ENCODE data around the gene TBC1D10A.

Gene TBC1D10A

GRCh38 chr22:30297276-30297990, 29.3 kb downstream of the TBC1D10A start:
- Histone ChIP-seq H3K9me3 (ENCODE audit: control insufficient read depth, low read length) (no peaks in the 10 kb centered on the region), H3K9ac (no peak overlapping the region), H3K36me3 (ENCODE audit: control insufficient read depth, insufficient read depth, low read length) (no peaks in the 10 kb centered on the region), H3K27ac (peak overlapping the region; percentile 87), H3K4me2 (ENCODE audit: low read length) (no peak overlapping the region), H3K4me3 (ENCODE audit: low read depth, low read length) (no peak overlapping the region), H3K4me1 (peaks cover 14% of the 10 kb centered on the region), H3K27me3 (ENCODE audit: control insufficient read depth, insufficient read depth, low read length) (no peaks in the 10 kb centered on the region), H2AFZ (no peak overlapping the region), H3K79me2 (peaks cover 2% of the 10 kb centered on the region)
- TF ChIP-seq CTCF (IDR thresholded peaks at IDR 0.05) = no peak

GRCh38 chr22:30296833-30297232, 29.9 kb downstream of the TBC1D10A start:
- Histone ChIP-seq H3K9me3 (ENCODE audit: control insufficient read depth, low read length) (no peaks in the 10 kb centered on the region), H3K9ac (no peak overlapping the region), H3K27me3 (ENCODE audit: control insufficient read depth, insufficient read depth, low read length) (no peaks in the 10 kb centered on the region), H3K4me1 (peaks cover 12% of the 10 kb centered on the region), H3K4me3 (ENCODE audit: low read depth, low read length) (no peak overlapping the region), H3K79me2 (peaks cover 2% of the 10 kb centered on the region), H3K36me3 (ENCODE audit: control insufficient read depth, insufficient read depth, low read length) (no peaks in the 10 kb centered on the region), H2AFZ (no peak overlapping the region), H3K4me2 (ENCODE audit: low read length) (no peak overlapping the region), H3K27ac (no peak overlapping the region)
- TF ChIP-seq CTCF (IDR thresholded peaks at IDR 0.05) = no peak

DNA sequence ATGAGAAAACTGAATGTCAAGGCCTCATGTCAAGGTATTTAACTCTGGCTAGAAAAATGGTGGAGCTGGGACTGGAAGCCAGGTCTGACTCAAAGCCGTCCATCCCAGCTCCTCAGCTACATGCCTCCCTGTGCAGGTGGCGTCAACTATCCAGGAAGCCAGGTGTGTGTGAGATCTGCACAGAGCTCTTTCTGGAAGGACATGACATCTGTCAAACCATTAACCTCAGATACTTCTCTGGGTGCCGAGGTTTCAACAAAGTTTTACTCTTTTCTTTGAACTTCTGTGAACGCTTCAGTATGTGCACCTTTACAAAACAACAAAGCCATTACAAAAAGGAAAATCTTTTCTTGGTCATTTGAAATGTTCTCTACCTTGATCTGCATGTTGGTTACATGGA, 30.4 kb downstream of the TBC1D10A start:
- Histone ChIP-seq H3K4me2 (ENCODE audit: low read length) (no peak overlapping the region), H3K27me3 (ENCODE audit: control insufficient read depth, insufficient read depth, low read length) (no peaks in the 10 kb centered on the region), H3K4me3 (ENCODE audit: low read depth, low read length) (no peak overlapping the region), H3K79me2 (peaks cover under 1% of the 10 kb centered on the region), H3K9ac (no peak overlapping the region), H3K27ac (no peak overlapping the region), H2AFZ (no peak overlapping the region), H3K4me1 (peaks cover 14% of the 10 kb centered on the region), H3K36me3 (ENCODE audit: control insufficient read depth, insufficient read depth, low read length) (no peaks in the 10 kb centered on the region), H3K9me3 (ENCODE audit: control insufficient read depth, low read length) (no peaks in the 10 kb centered on the region)
- TF ChIP-seq CTCF (IDR thresholded peaks at IDR 0.05) = no peak

DNA sequence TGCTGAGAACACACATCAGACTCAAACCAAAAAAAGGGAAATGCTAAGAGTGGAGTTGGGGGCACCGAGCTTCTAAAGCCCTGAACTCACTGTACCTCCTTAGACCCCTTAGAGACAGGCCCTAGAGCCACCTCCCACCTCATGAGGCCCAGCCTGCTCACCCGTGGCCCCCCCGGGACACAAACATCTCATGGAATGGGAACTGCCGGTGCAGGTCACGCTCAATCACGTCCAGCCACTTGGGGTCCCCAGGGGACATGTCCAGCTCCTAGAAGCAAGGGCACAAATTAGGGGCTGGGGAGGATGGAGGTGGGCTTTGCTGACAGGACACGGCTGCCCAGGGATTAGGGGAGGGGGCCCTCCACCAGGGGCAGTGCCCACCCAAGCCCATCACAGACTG, 31.2 kb downstream of the TBC1D10A start:
- H3K79me2 ChIP-seq = no peaks in the 10 kb centered on the region
- H3K27ac ChIP-seq = no peak overlapping the region

More for the DNA sequence above, 31.2 kb downstream of the TBC1D10A start:
- TF ChIP-seq CTCF (IDR thresholded peaks at IDR 0.05) = no peak
- Histone ChIP-seq H3K4me2 (ENCODE audit: low read length) (no peak overlapping the region), H3K9ac (no peak overlapping the region), H2AFZ (no peak overlapping the region), H3K4me3 (ENCODE audit: low read depth, low read length) (no peak overlapping the region), H3K27me3 (ENCODE audit: control insufficient read depth, insufficient read depth, low read length) (no peaks in the 10 kb centered on the region), H3K4me1 (peaks cover 21% of the 10 kb centered on the region), H3K36me3 (ENCODE audit: control insufficient read depth, insufficient read depth, low read length) (no peaks in the 10 kb centered on the region), H3K9me3 (ENCODE audit: control insufficient read depth, low read length) (no peaks in the 10 kb centered on the region)

Data from parathyroid adenoma (tissue), 2 donors.